GM18873 (cell line): ENCODE data around the gene KCNAB1.
"Not testable (repeated sequence)": the region's sequence is repeated elsewhere in the genome, so short reads cannot be mapped to it uniquely, and the experiment has no call there.

Experiments
- ATAC-seq: cut with Tn5 transposase; IDR thresholded peaks from one replicate; pipeline ENCODE4 v1.9.1; 2021; ENCODE audit warnings: mild to moderate bottlenecking, moderate library complexity, moderate number of reproducible peaks; ENCODE audit not compliant: unreplicated experiment, low FRiP score

Gene KCNAB1

DNA sequence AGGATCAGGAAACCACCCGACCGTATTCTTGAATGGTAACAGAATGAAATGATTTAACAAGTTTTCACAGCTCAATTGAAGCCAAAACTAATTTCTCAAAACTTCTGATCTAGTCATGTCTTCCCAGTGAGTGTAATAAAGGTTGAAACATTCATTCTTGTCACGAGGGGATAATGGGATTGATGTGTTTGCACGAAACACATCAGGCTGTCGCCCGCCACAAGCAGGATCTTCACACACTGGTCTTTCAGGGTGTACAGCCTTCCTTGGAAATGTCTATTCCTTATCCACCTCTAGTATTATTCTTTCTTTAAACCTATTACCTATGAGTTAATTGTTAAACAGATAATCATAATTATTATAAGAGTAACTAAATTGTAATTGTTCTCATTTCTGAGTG lies 94.3 kb downstream of the KCNAB1 start:
- ATAC-seq, result no peak

DNA sequence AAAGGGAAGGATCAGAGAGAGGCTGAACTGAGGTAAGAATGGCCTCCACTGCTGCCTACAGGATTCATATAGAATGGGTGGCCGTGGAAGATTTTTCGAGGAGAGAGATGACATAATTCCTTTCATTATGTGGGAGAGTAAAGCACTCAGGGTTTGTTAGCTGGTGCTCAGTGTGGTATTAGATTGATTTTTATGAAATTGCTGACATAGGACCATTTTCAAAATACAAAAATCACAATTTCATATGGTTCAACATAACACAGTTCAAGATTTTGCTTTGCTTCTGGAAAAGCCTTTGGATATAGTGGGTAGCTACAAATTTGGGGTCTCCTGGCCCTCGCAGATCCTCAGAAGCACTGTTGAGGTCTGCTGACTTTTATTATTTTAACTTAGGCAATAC lies 95.4 kb downstream of the KCNAB1 start:
- no peak for ATAC-seq

DNA sequence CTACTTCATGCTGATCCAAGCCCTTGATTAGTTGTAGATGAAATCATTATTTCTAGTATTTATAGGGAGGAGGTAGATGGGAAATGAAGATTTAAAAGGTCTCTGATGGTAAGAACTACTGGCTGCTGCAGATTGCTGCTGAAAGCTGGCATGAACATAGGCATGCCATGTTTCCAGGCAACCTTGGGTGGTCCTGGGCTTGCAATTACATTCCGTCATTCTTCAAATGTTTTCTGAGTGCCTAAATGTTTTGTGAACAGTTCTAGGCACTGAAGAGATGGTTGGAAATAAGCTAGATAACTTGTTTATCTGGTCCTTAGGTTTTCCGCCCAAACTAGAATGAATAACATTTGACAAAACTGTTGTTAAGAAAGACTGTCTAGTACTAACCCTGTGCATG lies 95.8 kb downstream of the KCNAB1 start:
- ATAC-seq, result no peak

DNA sequence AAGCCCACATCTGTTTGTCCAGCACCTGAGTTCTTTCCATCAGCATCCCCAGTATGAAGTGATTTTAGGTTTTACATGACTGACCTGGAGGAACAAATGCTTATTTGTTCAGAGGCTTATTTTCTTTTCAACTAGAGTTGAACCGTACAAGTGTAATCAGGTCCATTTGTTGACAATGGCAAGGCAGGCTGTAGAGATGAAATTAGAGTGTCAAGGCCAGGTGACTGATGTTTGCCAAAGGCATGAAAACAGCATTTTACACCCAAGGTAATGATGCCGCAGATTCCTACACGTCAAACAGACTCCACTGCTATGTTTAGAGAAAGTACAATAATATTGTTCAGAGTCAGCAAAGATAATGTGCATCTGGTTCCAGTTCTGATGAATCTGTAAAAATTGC lies 96.5 kb downstream of the KCNAB1 start:
- ATAC-seq, result no peak

DNA sequence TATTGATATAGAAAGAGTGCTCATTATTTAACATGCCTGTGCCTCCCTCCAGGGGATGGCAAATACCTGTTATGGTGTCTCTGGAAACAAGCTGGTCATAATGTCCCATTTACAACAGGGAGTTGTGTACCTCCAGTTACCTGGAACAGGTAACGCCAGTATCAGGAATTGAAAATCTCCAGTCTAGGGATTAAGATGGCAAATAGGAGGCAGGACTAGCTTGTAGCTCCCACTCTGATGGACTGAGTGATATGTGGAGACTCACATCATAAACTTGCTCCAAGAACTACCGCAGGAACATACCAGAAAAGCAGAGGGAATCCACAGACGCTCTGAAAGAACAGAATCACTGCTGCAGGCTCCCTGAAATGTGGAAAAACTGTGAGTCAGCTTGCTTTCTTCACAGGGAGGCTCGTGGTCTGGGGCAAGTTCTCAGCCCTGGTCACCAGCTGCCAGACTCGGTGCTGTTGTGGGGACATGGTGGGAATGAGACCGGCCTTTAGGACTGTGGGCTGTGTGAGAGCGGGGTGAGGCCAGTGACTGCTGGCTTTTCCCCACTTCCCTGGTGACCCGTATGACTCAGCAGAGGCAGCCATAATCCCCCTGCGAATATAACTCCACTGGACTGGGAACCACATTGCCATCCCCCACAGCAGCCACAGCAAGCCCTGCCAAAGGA lies 97.4 kb downstream of the KCNAB1 start:
- no peak for ATAC-seq

DNA sequence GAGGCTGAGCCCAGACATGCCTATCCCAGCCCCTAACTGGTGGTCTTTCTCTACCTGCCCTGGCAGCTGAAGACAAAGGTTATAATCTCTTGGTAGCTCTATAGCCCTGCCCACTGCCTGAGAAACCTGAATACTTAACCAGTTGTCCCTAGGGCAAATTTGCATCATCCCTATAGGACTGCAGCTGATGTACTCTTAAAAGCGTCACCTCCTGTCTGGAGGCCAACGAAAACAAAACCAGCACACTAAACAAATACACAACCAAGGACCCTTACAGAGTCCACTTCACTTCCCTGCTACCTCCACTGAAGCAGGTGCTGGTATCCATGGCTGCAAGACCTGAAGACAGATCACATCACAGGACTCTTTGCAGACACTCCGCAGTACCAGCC lies 98.0 kb downstream of the KCNAB1 start:
- no peak for ATAC-seq

DNA sequence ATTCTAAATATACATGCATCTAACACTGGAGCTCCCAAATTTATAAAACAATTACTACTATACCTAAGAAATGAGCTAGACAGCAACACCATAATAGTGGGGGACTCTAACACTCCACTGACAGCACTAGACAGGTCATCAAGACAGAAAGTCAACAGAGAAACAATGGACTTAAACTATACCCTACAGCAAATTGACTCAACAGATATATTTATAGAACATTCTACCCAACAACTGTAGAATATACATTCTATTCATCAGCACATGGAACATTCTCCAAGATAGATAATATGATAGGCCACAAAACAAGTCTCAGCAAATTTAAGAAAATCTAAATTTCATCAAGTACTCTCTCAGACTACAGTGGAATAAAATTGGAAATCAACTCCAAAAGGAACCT lies 102.0 kb downstream of the KCNAB1 start:
- not testable (repeated sequence) for ATAC-seq

DNA sequence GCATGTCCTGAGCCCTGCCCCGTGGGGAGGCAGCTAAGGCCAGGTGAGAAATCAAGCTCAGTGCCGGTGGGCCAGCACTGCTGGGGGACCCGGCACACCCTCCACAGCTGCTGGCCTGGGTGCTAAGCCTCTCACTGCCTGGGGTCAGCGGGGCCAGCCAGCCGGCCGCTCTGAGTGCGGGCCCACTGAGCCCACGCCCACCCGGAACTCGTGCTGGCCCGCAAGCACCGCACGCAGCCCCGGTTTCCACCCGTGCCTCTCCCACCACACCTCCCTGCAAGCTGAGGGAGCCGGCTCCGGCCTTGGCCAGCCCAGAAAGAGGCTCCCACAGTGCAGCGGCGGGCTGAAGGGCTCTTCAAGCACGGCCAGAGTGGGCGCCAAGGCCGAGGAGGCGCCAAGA lies 103.7 kb downstream of the KCNAB1 start:
- not testable (repeated sequence) for ATAC-seq

DNA sequence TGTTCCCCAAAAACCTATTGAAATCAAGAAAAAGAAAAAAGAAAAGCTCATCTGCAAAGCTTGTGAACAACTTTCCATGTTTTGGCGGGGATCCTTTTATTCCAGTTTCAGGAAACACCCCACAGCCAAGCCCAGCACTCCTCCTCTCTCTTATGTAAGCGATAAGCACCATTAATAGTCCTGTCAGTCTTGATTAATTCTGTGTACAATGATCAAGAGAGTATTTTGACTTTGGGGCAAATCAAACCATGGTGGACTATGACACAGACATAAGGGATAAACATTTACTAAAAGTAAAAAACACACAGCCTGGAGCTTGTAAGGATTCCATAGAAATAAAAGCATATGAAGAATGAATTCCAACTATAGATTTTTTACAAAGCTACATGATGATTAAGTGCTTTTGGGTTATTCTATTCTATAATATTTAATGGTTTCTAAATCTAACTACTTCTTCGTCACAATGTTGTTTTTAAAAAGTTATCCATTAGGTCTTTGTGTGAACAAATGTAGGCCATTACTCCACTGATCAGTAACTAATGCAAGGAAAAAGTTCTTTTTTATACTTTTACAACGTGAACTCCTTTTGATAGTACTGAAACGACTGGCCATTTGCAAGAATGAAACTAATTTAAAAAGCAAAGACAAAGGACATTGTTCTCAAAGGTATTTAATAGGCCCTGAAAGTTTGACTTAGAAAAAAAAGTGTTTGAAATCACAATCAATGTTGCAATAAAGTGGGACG lies 106.5 kb downstream of the KCNAB1 start:
- ATAC-seq, result no peak

DNA sequence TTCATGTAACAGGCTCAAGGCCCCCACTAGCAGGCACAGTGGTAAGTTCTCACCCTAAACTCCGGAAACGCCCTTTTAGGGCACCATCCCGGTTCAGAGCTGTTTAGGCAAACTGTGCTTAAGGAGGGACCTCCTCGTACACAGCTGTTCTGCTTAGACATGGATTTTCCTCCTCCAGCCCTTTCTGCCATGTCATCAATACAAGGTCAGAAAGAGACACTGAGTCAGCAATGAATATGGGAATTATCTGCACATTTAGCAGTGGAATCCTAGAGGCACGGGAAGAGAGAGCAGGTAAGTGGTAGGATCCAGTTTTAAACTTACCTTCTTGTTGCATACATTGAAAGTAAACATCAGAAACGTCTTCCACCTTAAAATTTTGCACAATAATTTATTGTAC lies 107.3 kb downstream of the KCNAB1 start:
- no peak for ATAC-seq

DNA sequence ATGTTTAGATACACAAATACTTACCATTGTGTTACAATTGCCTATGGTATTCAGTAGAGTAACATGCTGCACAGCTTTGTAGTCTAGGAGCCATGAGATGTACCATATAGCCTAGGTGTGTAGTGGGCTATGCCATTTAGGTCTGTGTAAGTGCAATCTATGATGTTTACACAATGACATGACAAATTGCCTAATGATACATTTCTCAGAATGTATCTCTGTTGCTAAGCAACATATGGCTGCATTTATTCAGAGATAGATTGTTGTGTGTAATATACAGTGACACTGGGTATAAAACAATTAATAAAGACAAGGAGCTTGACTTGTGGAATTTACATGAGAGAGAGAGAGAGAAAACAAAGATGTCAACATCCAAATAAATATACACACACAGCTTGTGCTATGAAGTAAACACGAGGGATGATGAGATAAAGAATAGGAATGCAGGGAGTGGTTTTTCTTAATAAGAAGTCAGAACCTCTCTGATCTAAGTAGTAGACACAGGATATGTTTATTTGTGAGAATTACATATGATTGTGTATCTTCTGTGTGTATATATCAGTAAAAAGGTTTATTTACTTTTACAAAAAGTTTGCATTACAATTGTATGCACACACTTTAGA lies 110.0 kb downstream of the KCNAB1 start:
- ATAC-seq, result no peak

DNA sequence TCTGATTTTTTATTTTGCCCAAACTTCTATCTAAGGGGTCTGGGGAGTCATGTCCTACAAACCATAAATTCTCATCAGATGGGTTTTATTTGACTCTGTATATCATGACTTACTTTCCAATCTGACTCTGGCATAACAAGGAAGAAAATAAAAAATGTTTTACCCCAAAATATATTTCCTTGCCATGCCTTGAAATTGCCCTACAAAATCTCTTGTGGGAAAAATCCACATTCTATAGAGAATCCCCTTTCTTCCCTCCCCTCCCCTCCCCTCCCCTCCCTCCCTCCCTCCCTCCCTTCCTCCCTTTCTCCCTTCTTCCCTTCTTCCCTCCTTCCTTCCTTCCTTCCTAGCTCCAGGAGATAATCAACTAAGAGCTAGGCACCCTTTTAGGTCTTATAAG lies 110.8 kb downstream of the KCNAB1 start:
- not testable (repeated sequence) for ATAC-seq

DNA sequence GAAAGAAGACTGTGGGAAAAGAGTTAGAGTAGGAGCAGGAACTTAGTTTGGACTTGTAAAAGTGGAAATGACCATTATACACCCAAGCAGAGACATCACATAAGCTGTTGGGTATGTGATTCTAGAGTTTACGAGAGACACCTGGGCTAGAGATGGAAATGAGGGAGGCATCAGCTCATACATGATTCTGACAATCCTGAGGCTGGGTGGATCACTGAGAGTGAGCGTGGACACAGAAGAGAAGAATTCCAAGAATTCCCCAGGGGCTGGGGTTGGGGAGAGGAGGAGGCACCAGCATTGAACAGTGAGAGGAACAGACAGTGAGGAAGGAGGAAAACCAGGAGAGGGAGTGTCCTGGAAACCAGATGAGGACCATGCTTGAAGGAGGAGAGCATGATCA lies 113.5 kb downstream of the KCNAB1 start:
- no peak for ATAC-seq

DNA sequence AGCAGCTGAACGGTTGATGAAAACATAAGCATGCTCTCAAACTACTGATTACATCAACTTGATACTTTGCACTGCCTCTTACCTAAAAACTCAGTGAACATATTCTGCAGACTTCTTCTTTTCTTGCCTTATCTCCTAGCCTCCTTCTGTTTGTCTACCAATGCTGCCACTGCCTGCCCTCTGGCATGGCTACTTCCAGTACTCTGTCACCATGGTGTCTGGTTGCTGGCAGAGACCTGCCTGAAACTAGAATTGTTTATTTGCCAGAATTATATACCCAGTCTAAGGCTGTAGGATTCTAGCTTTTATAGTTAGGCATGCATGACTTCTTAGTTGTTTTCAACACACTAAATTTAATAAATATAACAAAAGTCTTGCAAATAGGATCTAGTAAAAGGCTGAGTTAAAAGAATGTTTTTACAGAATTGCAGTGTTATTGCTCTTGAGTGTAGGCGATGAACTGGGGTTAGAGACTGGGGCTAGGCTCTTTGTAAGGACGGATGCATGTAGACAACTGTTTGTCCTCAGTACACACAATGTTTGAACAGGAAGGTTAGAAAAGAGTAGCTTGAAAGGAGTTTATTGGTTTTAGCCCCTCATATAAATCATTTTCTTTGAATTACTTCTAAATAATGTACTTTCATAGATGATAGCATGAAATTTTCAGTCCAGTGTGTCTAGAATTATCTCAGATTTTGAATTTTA lies 116.3 kb downstream of the KCNAB1 start:
- no peak for ATAC-seq

DNA sequence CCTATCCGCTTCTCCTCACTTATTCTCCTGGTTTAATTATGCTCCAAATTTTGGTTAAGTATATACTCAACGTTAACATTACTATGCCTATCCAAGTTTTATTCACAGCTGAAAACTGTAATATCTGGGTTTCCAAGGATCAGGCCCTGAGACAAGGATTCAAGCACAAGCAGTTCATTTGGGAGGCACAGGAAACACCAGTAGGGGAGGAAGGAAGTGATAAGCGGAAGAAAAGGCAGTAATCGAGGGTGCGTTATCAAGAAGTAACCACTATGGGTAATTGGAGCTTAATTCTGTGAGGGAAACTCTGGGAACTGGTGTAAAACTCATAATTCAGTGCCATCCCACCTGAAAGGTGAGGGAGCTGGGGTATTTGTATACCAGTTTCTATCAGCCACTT lies 120.3 kb downstream of the KCNAB1 start:
- ATAC-seq, result no peak

DNA sequence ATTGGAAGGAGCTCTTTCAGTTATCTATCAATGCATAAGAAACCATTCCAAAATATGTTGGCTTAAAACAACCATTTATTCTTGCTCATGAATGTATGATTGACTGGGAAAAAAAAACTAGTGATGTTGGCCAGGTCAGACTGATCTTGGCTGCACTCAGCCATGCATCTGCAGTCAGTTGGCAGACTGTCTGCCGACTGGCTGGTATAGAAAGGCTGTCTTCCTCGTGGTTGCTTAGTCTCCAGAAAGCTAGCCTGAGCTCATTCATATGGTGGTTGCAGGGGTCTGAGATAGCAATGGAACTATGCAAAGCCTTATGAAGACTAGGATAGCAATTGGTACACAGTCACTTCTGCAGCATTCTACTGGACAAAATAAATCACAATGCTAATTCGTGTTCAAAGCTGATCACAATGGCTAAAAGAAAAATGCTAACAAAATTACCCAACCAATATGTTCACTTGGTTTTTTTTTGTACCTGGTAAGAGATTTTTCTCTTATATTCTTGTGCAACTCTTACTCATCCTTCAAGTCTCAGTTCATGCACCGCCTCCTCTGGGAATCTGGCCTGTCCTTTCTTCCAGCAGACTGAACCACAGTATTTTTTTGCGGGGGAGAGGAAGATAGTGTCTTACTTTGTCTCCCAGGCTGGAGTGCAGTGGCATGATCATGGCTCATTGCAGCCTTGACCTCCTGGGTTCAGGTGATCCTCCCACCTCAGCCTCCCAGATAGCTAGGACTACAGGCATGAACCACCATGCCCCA lies 126.8 kb downstream of the KCNAB1 start:
- ATAC-seq, result no peak

DNA sequence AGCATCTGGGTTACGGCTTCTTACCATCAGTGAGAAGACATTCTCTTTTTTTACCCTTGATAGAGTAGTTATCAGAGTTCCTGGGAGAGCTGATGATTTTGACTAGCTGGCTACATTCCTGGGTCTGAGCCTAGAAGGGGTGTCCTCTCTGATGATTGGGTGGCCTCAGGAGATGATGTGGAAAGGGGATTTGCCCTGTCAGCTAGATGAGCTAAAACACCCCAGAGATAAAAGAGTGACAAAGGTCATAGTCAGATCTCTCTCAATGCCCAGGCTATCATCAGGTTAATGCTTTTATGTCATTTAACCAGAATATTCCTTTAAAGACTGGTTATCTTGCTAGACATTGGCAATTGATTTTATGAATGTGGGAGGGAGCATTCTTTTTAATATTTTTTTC lies 130.2 kb downstream of the KCNAB1 start:
- no peak for ATAC-seq

DNA sequence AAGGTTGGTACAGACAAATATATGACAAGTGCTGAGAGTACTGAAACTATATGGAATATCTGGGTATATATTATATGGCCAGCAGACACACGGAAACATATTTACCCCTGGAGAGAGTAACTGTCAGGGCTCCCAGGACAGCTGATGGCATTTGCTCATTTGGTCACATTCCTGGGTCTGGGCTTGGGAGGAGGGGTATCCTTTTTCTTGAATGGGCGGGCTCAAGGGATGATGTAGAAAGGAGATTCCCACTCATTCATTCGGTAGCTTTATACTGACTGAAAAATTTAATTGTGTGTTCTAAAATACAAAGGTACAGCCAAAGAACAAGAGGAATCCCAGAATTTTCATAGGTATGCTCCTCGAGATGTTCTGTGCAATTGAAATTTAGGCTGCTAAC lies 131.0 kb downstream of the KCNAB1 start:
- no peak for ATAC-seq

DNA sequence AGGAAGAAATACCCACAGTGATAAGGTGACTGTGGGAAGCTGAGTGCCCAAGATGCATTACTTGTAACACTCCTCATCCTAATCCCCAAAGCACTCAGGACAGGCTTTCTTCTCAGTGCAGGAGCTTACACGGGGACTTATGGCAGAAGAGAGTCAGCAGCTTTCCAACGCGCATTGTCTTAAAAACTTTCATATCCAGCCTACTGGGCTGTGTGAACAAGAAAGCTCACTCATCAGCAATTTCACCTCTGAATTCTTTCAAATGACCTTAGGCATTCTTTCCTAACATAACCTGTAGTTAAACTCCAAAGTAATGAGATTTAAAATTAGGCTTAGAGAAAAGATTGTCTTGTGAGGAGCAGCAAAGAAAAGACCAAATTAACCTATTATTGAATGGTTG lies 132.3 kb downstream of the KCNAB1 start:
- ATAC-seq, result no peak

DNA sequence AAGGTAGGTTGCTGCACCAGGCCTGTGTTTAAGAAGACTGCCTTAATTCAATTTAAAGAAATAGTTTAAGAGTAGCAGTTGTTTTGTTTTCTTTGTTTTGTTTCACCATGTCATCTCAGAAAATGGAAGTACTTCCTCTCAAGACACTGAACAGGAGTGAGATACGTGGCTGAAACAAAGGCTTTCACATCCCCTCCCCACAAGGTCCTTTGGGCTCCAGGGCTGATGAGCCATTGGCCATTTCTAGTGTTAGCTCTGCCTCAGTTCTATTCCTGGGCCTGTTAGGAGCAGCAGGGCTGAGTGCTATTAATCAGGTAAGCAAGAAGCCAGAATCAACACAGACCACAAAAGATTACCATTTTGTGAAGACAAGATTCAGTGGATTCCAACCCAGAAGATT lies 132.8 kb downstream of the KCNAB1 start:
- no peak for ATAC-seq

DNA sequence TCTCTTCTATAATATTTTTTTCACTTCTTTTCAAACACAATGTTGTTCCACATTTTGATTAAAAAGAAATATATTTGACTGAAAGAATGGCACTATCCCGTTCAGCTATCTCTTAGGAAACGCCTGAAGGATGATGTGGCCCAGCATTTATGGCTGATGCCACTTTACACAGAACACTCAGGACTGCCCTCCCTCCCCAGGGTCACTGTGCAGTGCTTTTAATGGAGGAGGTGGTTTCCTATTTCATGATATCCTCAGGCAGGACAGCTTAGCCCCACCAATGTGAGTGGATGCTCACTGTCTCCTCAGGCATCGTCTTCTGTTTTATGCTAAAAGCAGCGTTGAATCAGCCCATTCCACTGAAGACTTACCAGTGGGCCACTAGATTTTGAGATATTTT lies 135.9 kb downstream of the KCNAB1 start:
- no peak for ATAC-seq
